NB4 (cell line): ENCODE results near the gene ANKRD39.

Experiments used
- DNase-seq: peaks from one replicate; pipeline ENCODE4 v3.0.0; 2010; ENCODE audit warnings: low read depth
- H3K4me3 ChIP-seq: one replicate; pipeline ENCODE4 v1.5.1; 2011; ENCODE audit warnings: mild to moderate bottlenecking, low read depth, low read length, moderate library complexity
- CTCF ChIP-seq: IDR thresholded peaks from one replicate; pipeline ENCODE4 v1.5.1; 2012; ENCODE audit warnings: low read depth, low read length
- MAX ChIP-seq: IDR thresholded peaks from 2 replicates; pipeline ENCODE4 v1.6.1; 2011; ENCODE audit warnings: low read depth, low read length
- MYC ChIP-seq: IDR thresholded peaks from 2 replicates; pipeline ENCODE4 v1.6.1; 2011; ENCODE audit warnings: low read depth, low read length
- POLR2A ChIP-seq: IDR thresholded peaks from 2 replicates; pipeline ENCODE4 v1.6.1; 2011; ENCODE audit warnings: mild to moderate bottlenecking; ENCODE audit not compliant: insufficient read length; ENCODE audit errors: extremely low read depth

ANKRD39 gene

DNA sequence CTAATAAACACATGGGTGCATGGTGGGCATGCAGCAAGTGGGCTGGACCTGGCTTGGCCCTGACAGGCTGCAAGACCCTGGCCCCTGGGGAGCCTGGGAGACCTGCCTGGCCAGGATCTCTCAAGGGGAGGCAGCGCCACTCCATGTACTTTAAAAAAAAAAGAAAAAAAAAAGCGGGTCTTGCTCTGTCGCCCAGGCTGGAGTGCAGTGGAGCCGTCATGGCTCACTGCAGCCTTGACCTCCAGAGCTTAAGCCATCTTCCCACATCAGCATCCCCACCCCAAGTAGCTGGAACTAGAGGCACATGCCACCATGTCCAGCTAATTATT is 41.6 kb upstream of the ANKRD39 start:
- no peak for DNase-seq
- TF ChIP-seq POLR2A (no peak), CTCF (no peak), MYC (no peak), MAX (no peak)

DNA sequence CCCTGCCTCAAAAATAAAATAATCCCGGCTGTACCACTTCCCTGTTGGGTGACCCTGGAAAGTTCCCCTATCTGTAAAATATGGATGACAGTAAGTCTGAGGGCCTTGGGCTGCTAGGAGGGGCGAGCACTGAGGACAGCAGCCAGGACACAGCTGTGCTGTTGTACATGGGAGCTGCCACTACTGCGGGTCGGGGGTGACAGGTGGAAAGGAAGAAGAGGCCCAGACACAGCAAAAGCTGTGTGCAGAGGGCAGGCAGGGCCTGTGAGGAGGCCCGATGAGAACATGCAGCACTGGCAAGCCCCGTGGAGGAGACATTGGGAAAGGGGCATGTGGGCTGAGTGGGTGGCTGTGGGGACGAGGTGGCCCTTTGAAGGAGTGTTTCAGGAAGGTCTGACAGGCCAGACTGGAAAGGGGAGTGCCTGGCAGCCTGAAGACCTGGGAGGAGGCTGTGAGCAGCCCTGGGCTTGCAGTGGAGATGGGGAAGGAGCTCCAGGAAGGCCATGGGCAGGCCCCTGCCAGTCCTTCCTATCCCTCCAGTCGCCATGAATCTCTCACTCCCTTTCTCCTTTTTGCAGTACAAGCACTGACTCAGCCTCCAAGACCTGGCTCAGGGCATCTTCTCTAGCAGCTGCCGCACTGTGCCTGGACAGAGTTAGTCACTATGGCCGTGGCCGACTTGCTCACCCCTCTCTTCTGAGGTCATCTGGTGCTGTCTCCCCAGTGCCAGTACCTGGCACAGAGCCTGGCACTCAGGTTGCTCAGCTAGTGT is 41.0 kb upstream of the ANKRD39 start:
- no peak for DNase-seq
- TF ChIP-seq POLR2A = no peak
- no peak overlapping the region for H3K4me3 ChIP-seq

More for the DNA sequence above, 41.6 kb upstream of the ANKRD39 start:
- H3K4me3 ChIP-seq = no peak overlapping the region

DNA sequence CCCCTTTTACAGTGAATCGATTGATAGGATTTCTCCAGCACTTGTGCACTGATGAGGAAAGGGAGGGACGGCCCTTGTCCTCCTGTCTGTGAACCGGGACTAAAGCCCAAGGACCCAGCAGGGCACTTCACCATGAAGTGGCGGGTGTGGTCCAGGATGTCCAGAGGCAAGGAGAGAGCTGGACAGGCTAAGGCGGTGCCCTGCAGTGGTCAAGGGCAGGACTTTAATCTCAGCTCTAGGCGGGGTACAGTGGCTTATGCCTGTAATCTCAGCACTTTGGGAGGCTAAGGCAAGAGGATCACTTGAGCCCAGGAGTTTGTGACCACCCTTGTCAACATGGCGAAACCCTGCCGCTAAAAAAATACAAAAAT is 40.3 kb upstream of the ANKRD39 start:
- H3K4me3 ChIP-seq = no peak overlapping the region
- no peak for DNase-seq
- TF ChIP-seq POLR2A (no peak), CTCF (no peak), MYC (no peak), MAX (no peak)

DNA sequence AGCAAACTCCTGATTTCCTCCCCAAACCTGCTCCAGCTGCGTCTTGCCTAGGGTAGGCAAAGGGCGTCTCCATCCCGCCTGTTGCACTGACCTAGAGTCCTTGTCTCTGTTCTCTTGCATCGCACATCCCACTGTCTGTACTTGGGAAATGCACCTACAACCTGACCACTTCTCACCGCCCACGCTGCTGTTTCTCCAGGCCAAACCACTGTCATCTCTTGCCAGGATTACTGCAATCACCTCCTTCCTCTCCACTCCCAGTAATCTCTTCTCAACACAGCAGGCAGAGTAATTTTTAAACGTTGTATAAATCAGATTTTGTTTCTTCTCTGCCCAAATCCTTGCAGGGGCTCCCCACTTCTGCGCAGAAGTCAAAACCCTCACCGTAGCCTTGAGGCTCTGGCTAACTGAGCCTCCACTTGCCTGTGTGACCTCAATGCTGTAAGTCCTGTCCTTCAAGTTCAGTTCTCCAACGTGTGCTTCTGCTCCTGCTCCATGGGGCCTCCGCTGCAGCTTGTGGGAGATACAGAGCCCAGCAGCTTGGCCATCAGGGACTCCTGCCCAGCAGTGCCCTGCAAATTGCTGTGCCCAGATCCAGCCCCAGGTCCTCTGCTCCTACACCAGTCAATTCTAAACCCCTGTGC is 39.8 kb upstream of the ANKRD39 start:
- DNase-seq = no peak
- H3K4me3 ChIP-seq = no peak overlapping the region
- no peak for TF ChIP-seq CTCF
- TF ChIP-seq MAX = no peak
- TF ChIP-seq MYC = no peak
- no peak for TF ChIP-seq POLR2A

DNA sequence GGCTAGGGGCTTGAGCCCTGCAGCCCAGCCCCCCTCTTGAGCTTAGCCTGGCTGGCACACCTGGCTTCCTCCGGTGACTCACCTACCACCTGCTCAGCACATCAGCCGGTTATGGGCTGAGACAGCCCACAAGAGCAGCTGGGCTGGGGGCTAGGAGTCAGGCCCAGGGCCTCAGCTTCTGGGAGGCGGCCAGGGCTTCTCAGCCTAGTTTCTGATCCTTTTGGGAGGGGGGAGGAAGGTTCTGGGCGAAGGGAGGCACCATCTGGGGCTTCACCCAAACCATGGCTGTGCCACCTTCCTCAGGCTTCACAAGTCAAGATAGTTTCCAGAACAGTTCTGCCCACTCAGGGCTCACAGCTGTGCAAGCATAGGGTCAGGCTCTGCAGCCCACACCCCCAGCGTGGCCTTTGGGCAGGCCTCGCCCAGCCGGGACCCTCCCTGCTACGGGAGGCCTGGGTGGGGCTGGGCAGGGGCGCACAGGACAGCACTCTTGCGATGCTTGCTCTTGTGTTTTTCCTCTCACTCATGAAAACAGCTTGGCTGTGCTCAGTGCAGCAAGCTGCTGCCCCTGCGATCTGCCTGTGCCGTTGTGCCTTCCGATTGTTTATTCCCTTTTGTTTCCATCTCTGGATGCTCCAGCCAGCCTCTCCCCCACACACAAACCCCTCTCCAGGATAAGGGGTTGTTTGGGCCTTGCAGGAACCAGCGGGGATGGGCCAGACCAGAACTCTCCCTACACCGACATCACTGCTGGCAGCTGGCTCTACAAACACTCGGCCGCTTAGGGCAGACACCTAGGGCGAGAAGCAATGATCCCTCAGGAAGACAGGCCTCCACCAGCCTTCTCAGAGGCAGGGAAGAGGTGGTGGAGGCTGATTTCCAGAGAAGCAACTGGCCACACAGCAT is 38.2 kb upstream of the ANKRD39 start:
- H3K4me3 ChIP-seq = no peak overlapping the region
- no peak for TF ChIP-seq POLR2A
- TF ChIP-seq CTCF = no peak
- TF ChIP-seq MYC = no peak
- TF ChIP-seq MAX = no peak
- no peak for DNase-seq
